ENCODE data around the gene TAOK3.
"Not testable (repeated sequence)": the region's sequence is repeated elsewhere in the genome, so short reads cannot be mapped to it uniquely, and the experiment has no call there.

Gene TAOK3

DNA sequence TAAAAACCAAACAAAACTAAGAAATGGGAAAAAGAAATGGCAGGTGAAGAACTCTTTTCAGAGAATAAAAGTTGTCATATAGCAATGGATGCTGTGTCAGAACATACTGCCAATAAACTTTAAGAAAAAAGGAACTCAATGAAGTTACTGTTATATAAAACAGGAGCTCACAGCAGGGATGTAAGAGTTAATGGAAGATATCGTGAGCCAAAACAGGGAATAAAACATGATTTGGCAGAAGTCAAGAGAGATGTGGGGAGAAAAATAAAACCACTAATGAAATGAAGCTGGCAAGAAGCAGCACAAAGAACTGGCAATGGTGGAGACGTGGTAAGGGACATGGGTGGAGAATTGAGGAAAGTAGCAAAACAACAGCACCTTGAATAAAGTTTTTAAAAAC lies 61.0 kb downstream of the TAOK3 start:
- peak overlapping the region in 1 of 2 experiments; percentile 68 for H3K27ac ChIP-seq (ENCODE audit: insufficient read depth in 1 of 2, low read depth in 1 of 2, low read length in 2 of 2, poor library complexity in 1 of 2, severe bottlenecking in 2 of 2)
- POLR2A ChIA-PET, result interaction anchor here (1.1 kb wide), 1 partner anchor 9 kb away, joined by 3 read pairs; no protein-coding TSS in a partner anchor
- CTCF ChIA-PET, result interaction anchor here (1.0 to 2.8 kb wide), 5 partner anchors 9 to 65 kb away, joined by 3 to 11 read pairs (median 9); partner anchors contain the start of gene SUDS3
- H3K9me3 ChIP-seq (ENCODE audit: control extremely low read depth in 1 of 5, control insufficient read depth in 4 of 5, insufficient read depth in 2 of 5, low read depth in 1 of 5, low read length in 4 of 5), result no peaks in the 10 kb centered on the region
- peak overlapping the region in 2 of 7 experiments; percentile 3 to 37 for H3K4me3 ChIP-seq (ENCODE audit: control insufficient read depth in 1 of 7, extremely low read depth in 1 of 7, insufficient read depth in 4 of 7, low read depth in 2 of 7, low read length in 6 of 7)
- no peaks in the 10 kb centered on the region for H3K27me3 ChIP-seq (replicated peaks in 2 of 5; ENCODE audit: control insufficient read depth in 4 of 5, insufficient read depth in 5 of 5, low read length in 4 of 5)
- peak in 1 of 3 donors; percentile 56 for DNase-seq
- 0% methylated on average over 2 of the region's 2 CpGs for WGBS (ENCODE audit: insufficient coverage)
- H3K36me3 ChIP-seq (ENCODE audit: control insufficient read depth in 4 of 4, insufficient read depth in 4 of 4, low read length in 3 of 4), result peaks cover 0 to 3% (median 0%) of the 10 kb centered on the region in 4 experiments
- H3K4me1 ChIP-seq (ENCODE audit: control extremely low read depth in 1 of 4, control insufficient read depth in 4 of 4, insufficient read depth in 4 of 4, low read length in 3 of 4), result peaks cover 34 to 84% (median 62%) of the 10 kb centered on the region in 4 experiments

DNA sequence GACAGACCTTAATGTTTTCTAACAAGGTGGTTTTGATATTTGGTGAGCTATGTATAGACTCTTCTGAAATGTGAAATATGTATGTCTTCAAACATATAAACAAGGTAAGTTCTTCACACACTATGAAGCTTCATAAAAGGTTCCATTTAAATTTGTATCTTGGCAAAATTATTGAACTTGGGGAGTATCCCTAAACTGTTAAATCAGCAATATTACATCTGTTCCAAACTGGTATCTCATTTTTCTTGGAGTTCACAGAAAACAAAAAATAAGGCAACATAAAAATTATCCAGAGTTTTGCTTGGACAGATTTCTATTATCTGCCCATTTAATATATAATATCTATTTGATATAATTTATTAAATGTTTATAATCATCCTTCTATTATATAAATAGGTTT lies 62.4 kb downstream of the TAOK3 start:
- Histone ChIP-seq H3K36me3 (ENCODE audit: control insufficient read depth in 4 of 4, insufficient read depth in 4 of 4, low read length in 3 of 4) (peaks cover 0 to 3% (median 0%) of the 10 kb centered on the region in 4 experiments), H3K4me1 (ENCODE audit: control extremely low read depth in 1 of 4, control insufficient read depth in 4 of 4, insufficient read depth in 4 of 4, low read length in 3 of 4) (peaks cover 34 to 77% (median 57%) of the 10 kb centered on the region in 4 experiments), H3K9me3 (ENCODE audit: control extremely low read depth in 1 of 5, control insufficient read depth in 4 of 5, insufficient read depth in 2 of 5, low read depth in 1 of 5, low read length in 4 of 5) (no peaks in the 10 kb centered on the region), H3K27me3 (replicated peaks in 2 of 5; ENCODE audit: control insufficient read depth in 4 of 5, insufficient read depth in 5 of 5, low read length in 4 of 5) (no peaks in the 10 kb centered on the region), H3K27ac (ENCODE audit: insufficient read depth in 1 of 2, low read depth in 1 of 2, low read length in 2 of 2, poor library complexity in 1 of 2, severe bottlenecking in 2 of 2) (no peak overlapping the region), H3K4me3 (ENCODE audit: control insufficient read depth in 1 of 7, extremely low read depth in 1 of 7, insufficient read depth in 4 of 7, low read depth in 2 of 7, low read length in 6 of 7) (no peak overlapping the region)
- CTCF ChIA-PET, result interaction anchor here (0.7 to 1.6 kb wide), 11 partner anchors 9 to 66 kb away, joined by 3 to 9 read pairs (median 4); partner anchors contain the start of gene SUDS3
- DNase-seq, result no peak
- POLR2A ChIA-PET, result no interaction called here

DNA sequence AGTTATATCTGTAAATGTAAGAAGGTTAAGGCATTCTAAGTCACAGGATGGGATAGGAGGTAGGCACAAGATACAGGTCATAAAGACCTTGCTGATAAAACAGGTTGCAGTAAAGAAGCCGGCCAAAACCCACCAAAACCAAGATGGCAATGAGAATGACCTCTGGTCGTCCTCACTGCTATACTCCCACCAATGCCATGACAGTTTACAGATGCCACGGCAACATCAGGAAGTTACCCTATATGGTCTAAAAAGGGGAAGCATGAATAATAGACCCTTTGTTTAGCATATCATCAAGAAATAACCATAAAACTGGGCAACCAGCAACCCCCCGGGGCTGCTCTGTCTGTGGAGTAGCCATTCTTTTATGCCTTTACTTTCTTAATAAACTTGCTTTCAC lies 64.7 kb downstream of the TAOK3 start:
- 8% methylated on average over 2 of the region's 4 CpGs for WGBS (ENCODE audit: insufficient coverage)
- H3K36me3 ChIP-seq (ENCODE audit: control insufficient read depth in 4 of 4, insufficient read depth in 4 of 4, low read length in 3 of 4); H3K9me3 ChIP-seq (ENCODE audit: control extremely low read depth in 1 of 5, control insufficient read depth in 4 of 5, insufficient read depth in 2 of 5, low read depth in 1 of 5, low read length in 4 of 5); H3K27me3 ChIP-seq (replicated peaks in 2 of 5; ENCODE audit: control insufficient read depth in 4 of 5, insufficient read depth in 5 of 5, low read length in 4 of 5): not testable (repeated sequence)
- H3K27ac ChIP-seq (ENCODE audit: insufficient read depth in 1 of 2, low read depth in 1 of 2, low read length in 2 of 2, poor library complexity in 1 of 2, severe bottlenecking in 2 of 2), result peak overlapping the region in 1 of 2 experiments; percentile 77
- DNase-seq, result peak; percentile 57 to 93 (median 90)
- peaks cover 18 to 61% (median 42%) of the 10 kb centered on the region in 4 experiments for H3K4me1 ChIP-seq (ENCODE audit: control extremely low read depth in 1 of 4, control insufficient read depth in 4 of 4, insufficient read depth in 4 of 4, low read length in 3 of 4)
- POLR2A ChIA-PET, result interaction anchor here (0.6 to 1.3 kb wide), 4 partner anchors 22 to 68 kb away, joined by 3 to 8 read pairs (median 6); no protein-coding TSS in a partner anchor
- H3K4me3 ChIP-seq (ENCODE audit: control insufficient read depth in 1 of 7, extremely low read depth in 1 of 7, insufficient read depth in 4 of 7, low read depth in 2 of 7, low read length in 6 of 7), result peak overlapping the region in 1 of 7 experiments; percentile 57
- CTCF ChIA-PET, result interaction anchor here (0.6 to 2.0 kb wide), 7 partner anchors 9 to 70 kb away, joined by 3 to 13 read pairs (median 5); partner anchors contain the start of genes SUDS3 and TAOK3

DNA sequence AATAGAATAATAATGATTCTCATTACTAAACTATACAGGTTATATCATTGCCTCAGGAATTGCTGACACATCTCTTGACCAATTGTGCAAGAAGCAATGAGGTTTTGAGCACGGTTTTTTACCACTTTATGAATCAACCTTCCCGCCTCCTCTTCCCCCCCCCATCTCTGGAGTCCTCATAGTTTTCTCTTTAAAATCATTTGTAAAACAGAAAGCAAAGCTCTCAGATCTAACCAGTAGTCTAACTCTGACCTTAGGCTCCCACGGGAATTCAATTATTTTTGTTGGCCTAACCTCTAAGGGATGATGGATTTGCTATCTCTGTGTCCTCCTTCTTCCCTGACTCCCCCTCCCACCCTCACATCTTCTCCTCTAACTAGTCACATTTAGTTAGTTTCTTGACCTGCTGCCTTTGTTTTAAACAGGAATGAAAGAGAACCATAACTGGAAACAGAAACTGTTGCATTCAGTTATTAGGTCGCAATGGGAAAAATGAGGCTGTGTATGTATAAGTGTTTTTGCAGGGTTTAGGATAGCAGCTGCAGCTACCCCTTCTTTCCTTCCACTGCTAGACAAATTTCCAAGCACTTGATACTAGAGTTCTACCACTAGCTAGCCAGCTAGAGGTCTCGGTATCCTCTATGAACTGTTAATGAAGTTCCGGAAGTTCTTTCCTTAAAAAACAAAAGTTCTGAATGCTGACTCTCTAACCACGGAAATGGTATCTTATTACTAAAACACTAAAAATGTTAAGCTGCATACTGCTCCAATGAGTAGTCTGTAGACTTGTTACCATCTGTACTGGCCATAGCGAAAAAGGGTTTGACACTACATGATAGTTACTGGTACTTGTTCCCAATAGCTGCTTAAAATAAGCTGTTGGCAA lies 65.4 kb downstream of the TAOK3 start:
- Histone ChIP-seq H3K27me3 (replicated peaks in 2 of 5; ENCODE audit: control insufficient read depth in 4 of 5, insufficient read depth in 5 of 5, low read length in 4 of 5) (no peaks in the 10 kb centered on the region), H3K36me3 (ENCODE audit: control insufficient read depth in 4 of 4, insufficient read depth in 4 of 4, low read length in 3 of 4) (peaks cover 0 to 3% (median 0%) of the 10 kb centered on the region in 4 experiments), H3K27ac (ENCODE audit: insufficient read depth in 1 of 2, low read depth in 1 of 2, low read length in 2 of 2, poor library complexity in 1 of 2, severe bottlenecking in 2 of 2) (peak overlapping the region; percentile 23 to 77), H3K4me3 (ENCODE audit: control insufficient read depth in 1 of 7, extremely low read depth in 1 of 7, insufficient read depth in 4 of 7, low read depth in 2 of 7, low read length in 6 of 7) (peak overlapping the region in 4 of 7 experiments; percentile 7 to 64 (median 48)), H3K9me3 (ENCODE audit: control extremely low read depth in 1 of 5, control insufficient read depth in 4 of 5, insufficient read depth in 2 of 5, low read depth in 1 of 5, low read length in 4 of 5) (no peaks in the 10 kb centered on the region), H3K4me1 (ENCODE audit: control extremely low read depth in 1 of 4, control insufficient read depth in 4 of 4, insufficient read depth in 4 of 4, low read length in 3 of 4) (peaks cover 20 to 61% (median 40%) of the 10 kb centered on the region in 4 experiments)
- ChIA-PET POLR2A (interaction anchor here (0.6 to 1.3 kb wide), 4 partner anchors 23 to 68 kb away, joined by 3 to 8 read pairs (median 6); no protein-coding TSS in a partner anchor), CTCF (interaction anchor here (0.6 to 2.4 kb wide), 8 partner anchors 8 to 71 kb away, joined by 3 to 13 read pairs (median 6); partner anchors contain the start of genes SUDS3 and TAOK3)
- WGBS (ENCODE audit: insufficient coverage), result 21% methylated on average over 3 of the region's 8 CpGs
- DNase-seq, result peak; percentile 64 to 82 (median 82)

DNA sequence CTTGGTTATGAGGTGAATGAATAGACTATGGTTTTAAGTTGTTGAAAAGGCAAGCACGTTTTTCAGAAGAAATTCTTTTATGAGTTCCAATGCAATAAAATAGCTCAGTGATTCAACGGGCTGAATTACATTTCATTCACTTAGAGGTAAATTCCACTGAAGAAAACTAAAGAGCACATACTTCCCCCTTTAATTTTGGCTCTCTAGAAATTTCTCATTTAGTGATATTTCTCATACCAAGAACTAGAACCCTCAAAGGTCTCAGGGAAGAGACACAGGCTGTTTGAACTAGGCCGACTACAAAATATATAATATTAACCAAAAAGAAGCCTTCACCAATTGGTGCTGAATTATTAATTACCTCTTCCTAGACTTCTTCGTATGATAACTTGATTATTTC lies 68.6 kb downstream of the TAOK3 start:
- Histone ChIP-seq H3K36me3 (ENCODE audit: control insufficient read depth in 4 of 4, insufficient read depth in 4 of 4, low read length in 3 of 4) (peaks cover 0 to 6% (median 0%) of the 10 kb centered on the region in 4 experiments), H3K4me1 (ENCODE audit: control extremely low read depth in 1 of 4, control insufficient read depth in 4 of 4, insufficient read depth in 4 of 4, low read length in 3 of 4) (peaks cover 22 to 69% (median 49%) of the 10 kb centered on the region in 4 experiments), H3K27me3 (replicated peaks in 2 of 5; ENCODE audit: control insufficient read depth in 4 of 5, insufficient read depth in 5 of 5, low read length in 4 of 5) (no peaks in the 10 kb centered on the region), H3K27ac (ENCODE audit: insufficient read depth in 1 of 2, low read depth in 1 of 2, low read length in 2 of 2, poor library complexity in 1 of 2, severe bottlenecking in 2 of 2) (peak overlapping the region in 1 of 2 experiments; percentile 19), H3K4me3 (ENCODE audit: control insufficient read depth in 1 of 7, extremely low read depth in 1 of 7, insufficient read depth in 4 of 7, low read depth in 2 of 7, low read length in 6 of 7) (no peak overlapping the region), H3K9me3 (ENCODE audit: control extremely low read depth in 1 of 5, control insufficient read depth in 4 of 5, insufficient read depth in 2 of 5, low read depth in 1 of 5, low read length in 4 of 5) (no peaks in the 10 kb centered on the region)
- ChIA-PET POLR2A (interaction anchor here (0.6 to 0.7 kb wide), 2 partner anchors 10 to 39 kb away, joined by 3 read pairs; no protein-coding TSS in a partner anchor), CTCF (interaction anchor here (8.4 kb wide), 1 partner anchor 72 kb away, joined by 135 read pairs; the partner anchor contains the start of genes SUDS3 and TAOK3)
- DNase-seq, result no peak
- WGBS (ENCODE audit: insufficient coverage), result 94% methylated on average over 2 of the region's 4 CpGs

DNA sequence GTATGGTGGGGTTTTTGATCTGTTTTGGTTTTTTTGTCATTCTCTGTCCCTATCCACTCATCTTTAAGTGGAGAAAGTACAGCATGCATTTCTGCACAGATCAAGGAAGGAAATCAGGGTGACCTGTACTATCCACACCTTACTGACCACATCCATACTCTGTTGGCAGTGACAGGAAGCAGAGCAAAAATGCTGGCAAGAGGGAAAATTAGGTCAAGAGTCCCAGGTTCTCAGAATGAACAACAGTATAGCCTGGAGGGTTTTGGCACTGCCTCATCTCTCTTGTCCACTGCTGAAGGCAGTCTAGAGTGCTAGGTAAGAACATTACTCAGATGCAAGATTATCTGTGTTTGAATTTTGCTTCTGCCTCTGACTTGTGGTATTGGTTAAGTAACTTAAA lies 70.7 kb downstream of the TAOK3 start:
- Histone ChIP-seq H3K4me3 (ENCODE audit: control insufficient read depth in 1 of 7, extremely low read depth in 1 of 7, insufficient read depth in 4 of 7, low read depth in 2 of 7, low read length in 6 of 7) (peak overlapping the region in 1 of 7 experiments; percentile 1), H3K9me3 (ENCODE audit: control extremely low read depth in 1 of 5, control insufficient read depth in 4 of 5, insufficient read depth in 2 of 5, low read depth in 1 of 5, low read length in 4 of 5) (no peaks in the 10 kb centered on the region), H3K36me3 (ENCODE audit: control insufficient read depth in 4 of 4, insufficient read depth in 4 of 4, low read length in 3 of 4) (peaks cover 0 to 5% (median 3%) of the 10 kb centered on the region in 4 experiments), H3K27ac (ENCODE audit: insufficient read depth in 1 of 2, low read depth in 1 of 2, low read length in 2 of 2, poor library complexity in 1 of 2, severe bottlenecking in 2 of 2) (no peak overlapping the region), H3K4me1 (ENCODE audit: control extremely low read depth in 1 of 4, control insufficient read depth in 4 of 4, insufficient read depth in 4 of 4, low read length in 3 of 4) (peaks cover 18 to 53% (median 35%) of the 10 kb centered on the region in 4 experiments), H3K27me3 (replicated peaks in 2 of 5; ENCODE audit: control insufficient read depth in 4 of 5, insufficient read depth in 5 of 5, low read length in 4 of 5) (no peaks in the 10 kb centered on the region)
- POLR2A ChIA-PET, result interaction anchor here (0.5 to 1.0 kb wide), 2 partner anchors 10 to 67 kb away, joined by 3 to 4 read pairs; no protein-coding TSS in a partner anchor
- no peak for DNase-seq
- CTCF ChIA-PET, result interaction anchor here (1.5 to 8.4 kb wide), 2 partner anchors 28 to 74 kb away, joined by 4 to 135 read pairs; partner anchors contain the start of genes SUDS3 and TAOK3

Measured in common myeloid progenitor, CD34-positive (primary cell).